B cell (primary cell): ENCODE measurements around the gene PHACTR3.

Experiments used
- CTCF ChIP-seq: fragments of 200-600 bp; IDR thresholded peaks from one replicate; pipeline ENCODE4 v1.8.0; 2022; ENCODE audit warnings: antibody characterized with exemption, mild to moderate bottlenecking
- EZH2 ChIP-seq: IDR thresholded peaks from 2 replicates; pipeline ENCODE4 v1.6.1; 2012; ENCODE audit warnings: borderline replicate concordance, low read depth, mild to moderate bottlenecking, moderate library complexity, low read length; ENCODE audit not compliant: insufficient read depth, poor library complexity, severe bottlenecking

- no peak for TF ChIP-seq CTCF
- TF ChIP-seq EZH2 = no peak
Measured at GRCh38 chr20:59753836-59754235, 149.5 kb downstream of the PHACTR3 start.
